GM10266 (cell line): ENCODE data around the gene SCGB1C1.
A peak's percentile ranks its signal among the peaks of the same experiment; 100 is the strongest.
"Not testable (repeated sequence)": the region's sequence is repeated elsewhere in the genome, so short reads cannot be mapped to it uniquely, and the experiment has no call there.

Experiments
- DNase-seq: peaks from one replicate; pipeline ENCODE4 v3.0.0; 2012; ENCODE audit errors: extremely low spot score
- TF ChIP-seq, protein P1 (sequence below): IDR thresholded peaks from 2 replicates; pipeline ENCODE4 v1.5.1; 2012; ENCODE audit warnings: mild to moderate bottlenecking, low read depth; ENCODE audit not compliant: control insufficient read depth, insufficient read depth; ENCODE audit errors: missing control alignments

SCGB1C1 gene

DNA sequence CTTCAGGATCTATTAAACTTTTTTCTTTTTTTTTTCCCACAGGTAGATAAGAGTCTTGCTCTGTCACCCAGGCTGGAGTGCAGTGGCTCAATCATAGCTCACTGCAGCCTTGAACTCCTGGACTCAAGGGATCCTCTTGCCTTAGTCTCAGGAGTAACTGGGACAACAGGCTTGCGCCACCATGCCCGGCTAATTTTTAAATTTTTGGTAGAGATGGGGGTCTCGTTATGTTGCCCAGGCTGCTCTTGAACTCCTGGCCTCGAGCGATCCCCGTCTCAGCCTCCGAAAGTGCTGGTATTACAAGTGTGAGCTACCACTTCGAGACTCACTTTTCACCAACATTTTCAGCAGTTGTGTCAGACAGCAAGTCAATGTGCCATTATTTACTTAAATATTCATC is 42.3 kb downstream of the SCGB1C1 start:
- TF ChIP-seq, protein P1, sequence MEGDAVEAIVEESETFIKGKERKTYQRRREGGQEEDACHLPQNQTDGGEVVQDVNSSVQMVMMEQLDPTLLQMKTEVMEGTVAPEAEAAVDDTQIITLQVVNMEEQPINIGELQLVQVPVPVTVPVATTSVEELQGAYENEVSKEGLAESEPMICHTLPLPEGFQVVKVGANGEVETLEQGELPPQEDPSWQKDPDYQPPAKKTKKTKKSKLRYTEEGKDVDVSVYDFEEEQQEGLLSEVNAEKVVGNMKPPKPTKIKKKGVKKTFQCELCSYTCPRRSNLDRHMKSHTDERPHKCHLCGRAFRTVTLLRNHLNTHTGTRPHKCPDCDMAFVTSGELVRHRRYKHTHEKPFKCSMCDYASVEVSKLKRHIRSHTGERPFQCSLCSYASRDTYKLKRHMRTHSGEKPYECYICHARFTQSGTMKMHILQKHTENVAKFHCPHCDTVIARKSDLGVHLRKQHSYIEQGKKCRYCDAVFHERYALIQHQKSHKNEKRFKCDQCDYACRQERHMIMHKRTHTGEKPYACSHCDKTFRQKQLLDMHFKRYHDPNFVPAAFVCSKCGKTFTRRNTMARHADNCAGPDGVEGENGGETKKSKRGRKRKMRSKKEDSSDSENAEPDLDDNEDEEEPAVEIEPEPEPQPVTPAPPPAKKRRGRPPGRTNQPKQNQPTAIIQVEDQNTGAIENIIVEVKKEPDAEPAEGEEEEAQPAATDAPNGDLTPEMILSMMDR = no peak
- no peak for DNase-seq

DNA sequence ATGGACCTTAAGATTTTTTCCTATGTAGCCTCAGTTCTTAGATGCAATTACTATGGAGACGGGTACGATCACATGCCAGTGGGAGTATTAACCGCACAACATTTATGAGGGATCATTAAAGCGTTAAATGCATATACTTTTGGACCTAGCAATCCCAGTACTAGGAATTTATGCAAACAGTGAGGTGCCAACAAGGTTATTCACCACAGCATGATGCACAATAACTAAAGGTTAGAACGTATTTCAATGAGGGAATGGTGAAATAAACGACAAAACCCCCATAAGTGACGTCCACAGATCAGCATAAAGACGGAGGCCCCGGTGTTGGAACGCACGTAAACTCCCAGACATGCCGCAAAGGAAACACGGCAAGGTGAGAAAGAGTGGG is 42.7 kb downstream of the SCGB1C1 start:
- peak; percentile 58 for DNase-seq
- TF ChIP-seq, protein P1 = no peak

DNA sequence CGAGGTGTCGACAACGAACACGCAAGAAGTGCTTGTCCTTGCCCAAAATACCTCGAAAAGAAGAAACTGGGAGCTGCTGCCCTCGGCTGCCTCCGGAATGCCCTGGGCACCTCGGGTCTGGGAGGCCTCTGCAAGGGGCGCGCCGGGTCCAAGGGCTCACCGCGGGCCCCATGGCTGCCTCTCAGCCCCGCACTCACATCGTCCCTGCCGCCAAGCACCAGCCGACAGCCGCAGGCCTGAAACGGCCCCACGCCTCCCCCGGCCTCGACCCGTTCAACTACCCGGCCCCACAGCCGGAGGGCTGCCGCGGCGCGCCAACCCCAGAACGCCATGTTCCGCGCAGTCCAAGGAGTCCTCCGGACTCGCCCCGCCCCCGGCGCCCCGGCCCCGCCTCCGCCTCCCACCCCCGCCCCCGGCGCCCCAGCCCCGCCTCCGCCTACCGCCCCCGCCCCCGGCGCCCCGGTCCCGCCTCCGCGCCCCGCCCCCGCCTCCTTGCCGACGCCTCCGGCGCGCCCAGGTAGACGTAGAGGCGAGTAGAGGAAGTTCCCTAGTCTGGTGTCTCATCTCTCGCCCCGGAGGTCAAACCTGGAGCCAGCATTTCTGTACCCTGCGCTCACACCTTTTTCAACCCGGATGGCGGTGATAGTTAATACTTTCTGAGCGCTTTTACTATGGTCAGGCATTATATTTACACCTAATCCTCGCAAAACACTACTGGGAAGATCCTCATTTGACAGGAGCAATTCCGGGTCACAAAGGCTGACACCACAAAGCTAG is 43.3 kb downstream of the SCGB1C1 start, which contains the start of gene SIRT3:
TSS of gene SIRT3 (minus strand) at position 346 of the 777 bp plus-strand sequence. CDS start at position 332, 14 bp downstream.
- TF ChIP-seq, protein P1 = no peak
- peak; percentile 97 for DNase-seq

DNA sequence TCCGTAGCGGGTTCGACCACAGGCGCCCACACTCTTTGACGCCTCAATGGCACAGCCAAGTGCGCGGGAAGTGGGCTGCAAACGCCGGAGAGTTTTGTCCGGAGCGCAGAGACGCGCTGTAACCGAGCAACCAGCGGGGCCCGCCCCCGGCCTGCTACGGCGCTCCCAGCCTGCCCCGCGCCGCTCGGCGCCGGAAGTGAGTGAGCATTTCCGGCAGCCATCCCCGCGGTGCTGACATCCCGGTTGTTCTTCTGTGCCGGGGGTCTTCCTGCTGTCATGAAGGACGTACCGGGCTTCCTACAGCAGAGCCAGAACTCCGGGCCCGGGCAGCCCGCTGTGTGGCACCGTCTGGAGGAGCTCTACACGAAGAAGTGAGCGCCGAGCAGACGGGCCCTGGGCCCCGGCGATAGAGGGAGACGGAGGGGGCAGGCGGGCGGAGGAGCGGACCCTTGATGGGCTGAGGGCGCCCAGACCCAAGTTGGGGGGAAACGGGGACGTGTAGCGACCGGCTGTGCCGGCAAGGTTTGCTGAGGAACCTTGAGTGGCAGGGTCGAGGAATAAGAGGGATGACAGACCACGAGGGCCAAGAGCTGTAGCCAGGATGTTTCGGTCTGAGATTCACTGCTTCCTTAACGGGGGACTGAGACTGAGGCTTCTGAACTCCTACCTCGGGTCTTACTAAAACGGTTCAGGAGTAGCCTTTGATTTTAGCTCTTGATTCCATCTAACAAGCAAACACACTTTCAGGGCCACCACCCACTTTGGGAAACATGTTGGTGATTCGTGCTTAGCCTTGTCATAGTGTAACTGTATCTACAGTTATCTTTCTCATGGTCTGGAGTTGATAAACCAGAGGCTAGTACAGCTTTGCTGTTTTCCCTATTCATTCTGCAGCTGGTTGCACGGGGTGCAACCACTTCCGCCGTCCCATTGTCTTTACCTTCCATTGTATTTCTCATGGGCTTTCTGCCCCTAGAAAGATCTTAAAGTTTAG is 44.2 kb downstream of the SCGB1C1 start, which contains the start of gene PSMD13:
TSS of gene PSMD13 (plus strand) at position 203 of the 994 bp plus-strand sequence. CDS start at position 277, 74 bp downstream.
- TF ChIP-seq, protein P1 = no peak
- peak; percentile 95 for DNase-seq

DNA sequence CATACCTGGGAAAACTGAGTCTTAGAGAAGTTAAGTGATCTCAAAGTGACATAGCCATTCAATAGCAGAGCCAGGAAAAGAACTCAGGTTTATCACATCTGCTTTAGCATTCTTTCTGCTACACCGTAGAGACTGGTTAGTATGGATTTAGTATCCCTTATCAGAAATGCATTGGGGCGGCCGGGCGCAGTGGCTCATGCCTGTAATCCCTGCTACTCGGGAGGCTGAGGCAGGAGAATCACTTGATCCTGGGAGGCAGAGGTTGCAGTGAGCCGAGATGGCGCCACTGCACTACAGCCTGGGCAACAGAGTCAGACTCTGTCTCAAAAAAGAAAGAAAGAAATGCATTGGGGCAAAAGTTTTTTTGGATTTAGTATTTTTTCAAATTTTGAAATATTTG is 45.5 kb downstream of the SCGB1C1 start:
- DNase-seq = not testable (repeated sequence)

DNA sequence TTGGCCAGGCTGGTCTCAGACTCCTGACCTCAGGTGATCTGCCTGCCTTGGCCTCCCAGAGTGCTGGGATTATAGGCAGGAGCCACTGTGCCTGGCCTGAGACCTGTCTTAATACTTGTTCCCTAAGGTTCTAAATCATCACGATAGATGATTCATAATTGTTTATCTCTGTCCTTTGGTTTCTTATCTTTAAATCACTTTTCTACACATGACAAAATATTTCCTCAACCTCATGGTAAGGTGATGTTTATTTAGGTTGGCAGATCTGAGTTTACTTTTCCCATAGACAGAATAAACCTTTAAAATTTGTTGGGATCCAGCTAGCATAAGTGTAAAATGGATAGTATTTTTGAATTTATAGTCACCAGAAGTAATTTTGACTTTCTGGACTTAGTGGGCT is 47.4 kb downstream of the SCGB1C1 start:
- no peak for DNase-seq
- TF ChIP-seq, protein P1 = no peak

DNA sequence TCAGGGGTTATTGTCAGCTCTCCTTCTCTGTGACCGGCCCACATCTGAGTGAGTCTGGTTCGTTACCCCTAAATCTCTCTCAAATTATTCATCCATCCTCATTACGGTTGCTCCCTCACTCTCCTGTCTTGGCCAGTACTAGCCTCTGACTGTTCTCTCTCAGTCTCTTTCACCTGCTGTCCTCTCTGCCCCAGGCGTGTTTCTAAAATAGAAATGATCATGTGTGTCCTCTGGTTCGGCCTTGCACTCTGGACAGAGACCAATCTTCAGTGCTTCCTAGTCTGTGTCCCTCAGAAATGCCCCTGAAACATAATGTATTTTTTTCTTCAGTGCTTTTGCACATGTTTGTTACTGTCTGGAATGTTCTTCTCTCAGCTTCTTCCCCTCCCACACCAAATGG is 48.8 kb downstream of the SCGB1C1 start:
- TF ChIP-seq, protein P1 = no peak
- no peak for DNase-seq
